ENCODE measurements around the gene FUZ. TPM values are rescaled to one million over a fixed set of nuclear protein-coding genes. Genes with fewer than 3 reads are reported as not detected.

Gene FUZ
- total RNA-seq, 1 experiment from 2014 or later, result 1.1 TPM

DNA sequence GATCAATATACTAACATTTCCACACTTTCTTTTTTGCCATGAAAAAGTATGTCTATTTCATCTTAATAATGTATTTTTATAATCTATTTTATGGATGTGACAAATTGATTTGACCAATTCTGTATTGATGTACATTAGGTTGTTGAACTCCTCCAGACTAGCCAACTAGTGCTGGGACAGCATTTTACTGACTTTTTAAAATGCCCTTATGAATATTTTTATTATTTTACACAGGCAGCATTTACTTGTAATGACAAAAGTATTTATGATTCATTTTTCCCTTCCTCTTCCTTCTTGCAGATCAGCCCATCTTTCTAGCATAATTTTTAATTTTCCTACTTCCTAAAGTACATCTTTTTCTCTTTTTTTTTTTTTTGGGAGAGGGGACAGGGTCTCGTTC, 918 bp upstream of the FUZ start:
- DNase-seq (ENCODE audit: low read depth, low spot score), result no peak
- POLR2A ChIA-PET, result no interaction called here

More for the DNA sequence above, 918 bp upstream of the FUZ start:
- Histone ChIP-seq H3K9ac (ENCODE audit: low read length) (0 out of 2 replicates have a peak overlapping the region, but pooled peaks have one; percentile 18), H3K4me1 (ENCODE audit: control insufficient read depth in 1 of 2, insufficient read depth in 2 of 2, low read length in 2 of 2) (peaks cover 16 to 40% of the 10 kb centered on the region in 2 experiments), H3K9me3 (ENCODE audit: control insufficient read depth in 1 of 2, insufficient read depth in 1 of 2, low read depth in 1 of 2, low read length in 2 of 2) (no peaks in the 10 kb centered on the region), H3K4me3 (replicated peaks in 1 of 2; ENCODE audit: low read depth in 1 of 2, low read length in 2 of 2) (peak overlapping the region in 1 of 2 experiments; percentile 4; a peak in 1 of 4 replicates), H3K36me3 (ENCODE audit: control insufficient read depth in 1 of 2, insufficient read depth in 2 of 2, low read length in 2 of 2) (no peaks in the 10 kb centered on the region), H4K20me1 (ENCODE audit: insufficient read depth) (no peaks in the 10 kb centered on the region), H2AFZ (ENCODE audit: low read depth, low read length, poor library complexity, severe bottlenecking) (peak overlapping the region; percentile 99), H3K79me2 (ENCODE audit: insufficient read depth, low read length) (peaks cover 9% of the 10 kb centered on the region), H3K9me2 (ENCODE audit: insufficient read depth) (no peaks in the 10 kb centered on the region), H3K27me3 (ENCODE audit: insufficient read depth, low read length) (no peaks in the 10 kb centered on the region), H3K4me2 (ENCODE audit: low read length) (peak overlapping the region; percentile 78), H3K27ac (ENCODE audit: low read depth, low read length) (no peak overlapping the region)
- no TSS peak for BruUV-seq (replicated peaks)
- no peak for TF ChIP-seq RAD21 (IDR thresholded peaks at IDR 0.05; ENCODE audit: low read depth)
- no peak for TF ChIP-seq EZH2phosphoT487 (IDR thresholded peaks at IDR 0.05; ENCODE audit: borderline replicate concordance)
- no peak for TF ChIP-seq REST (IDR thresholded peaks at IDR 0.05; ENCODE audit: low read depth)
- intact Hi-C loops (cut with micrococcal nuclease), result no loop called here
- no peak for ATAC-seq
- CTCF ChIA-PET, result no interaction called here
- RAD21 ChIA-PET (ENCODE audit: low non-redundant PET in 1 of 2, low total read pairs in 2 of 2, uncharacterized antibody in 2 of 2, unreplicated experiment in 2 of 2), result no interaction called here

Measured in HCT116 (cell line).